Activated CD4-positive, CD25-positive, alpha-beta regulatory T cell treated with anti-CD3 and anti-CD28 coated beads, Interleukin-2, amount 50 U/mL, for 16 hours (primary cell): ENCODE data around the gene KCNIP1.

Source experiments
- DNase-seq: peaks from one replicate; pipeline ENCODE4 v3.0.0-alpha.2; 2020; ENCODE audit warnings: low read depth, low spot score

Gene KCNIP1

GRCh38 chr5:170503990-170504596 is at the start of gene KCNIP1:
KCNIP1 (plus strand) TSS chr5:170504020.
- DNase-seq: no peak

DNA sequence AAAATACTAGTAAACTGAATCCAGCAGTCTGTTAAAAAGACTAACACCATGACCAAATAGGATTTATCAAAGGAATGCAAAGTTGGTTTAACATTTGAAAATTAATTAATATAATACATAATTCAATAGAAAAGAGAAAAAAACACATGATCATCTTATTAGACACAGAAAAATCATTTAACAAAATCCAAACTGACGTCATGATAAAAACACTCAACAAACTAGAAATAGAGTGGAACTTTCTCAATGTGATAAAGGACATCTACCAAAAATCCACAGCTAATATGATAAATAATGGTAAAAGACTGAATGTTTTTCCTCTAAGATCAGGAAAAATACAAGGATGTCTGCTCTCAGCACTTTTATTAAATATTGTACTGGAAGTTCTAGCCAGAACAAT is 40.4 kb upstream of the KCNIP1 start:
- no peak for DNase-seq

DNA sequence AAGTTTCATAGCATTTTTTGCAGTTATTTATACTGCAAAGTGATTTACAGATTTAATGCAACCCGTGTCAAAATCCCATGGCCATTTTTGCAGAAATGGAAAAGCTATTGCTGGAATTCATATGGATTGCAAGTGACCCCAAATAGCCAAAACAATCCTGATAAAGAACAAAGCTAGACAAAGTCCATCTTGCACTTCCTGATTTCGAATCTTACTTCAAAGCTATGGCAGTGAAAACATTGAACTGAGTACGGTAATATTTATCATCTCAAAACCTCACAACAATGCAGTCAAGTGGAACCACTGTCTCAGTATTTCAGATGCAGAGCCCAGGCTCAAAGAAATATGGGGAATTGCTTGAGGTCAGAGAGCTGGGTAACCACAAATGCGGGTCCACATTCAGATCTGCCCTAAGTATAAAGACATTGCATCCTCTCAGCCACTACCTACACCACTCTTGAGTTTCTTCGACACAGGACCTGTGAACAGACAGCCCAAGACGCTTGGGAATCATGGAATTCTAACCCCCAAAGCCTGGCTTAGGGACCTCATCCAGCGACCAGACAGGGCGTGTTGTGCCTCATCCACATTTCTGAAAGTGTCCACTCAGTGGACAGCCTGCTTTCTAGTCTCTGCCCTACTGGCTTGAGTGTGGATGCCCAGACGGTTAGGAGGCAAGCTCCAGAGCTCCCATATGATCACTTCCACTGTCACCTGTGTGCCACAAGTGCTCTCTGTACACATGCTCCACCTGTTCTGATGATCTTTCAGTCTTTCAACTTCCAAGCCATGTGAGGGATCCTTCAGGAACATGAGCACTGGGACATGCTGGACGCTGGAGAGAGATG is 39.3 kb upstream of the KCNIP1 start:
- DNase-seq: no peak

- DNase-seq: no peak
These were observed 37.3 kb upstream of the KCNIP1 start for GRCh38 chr5:170466553-170466952.

DNA sequence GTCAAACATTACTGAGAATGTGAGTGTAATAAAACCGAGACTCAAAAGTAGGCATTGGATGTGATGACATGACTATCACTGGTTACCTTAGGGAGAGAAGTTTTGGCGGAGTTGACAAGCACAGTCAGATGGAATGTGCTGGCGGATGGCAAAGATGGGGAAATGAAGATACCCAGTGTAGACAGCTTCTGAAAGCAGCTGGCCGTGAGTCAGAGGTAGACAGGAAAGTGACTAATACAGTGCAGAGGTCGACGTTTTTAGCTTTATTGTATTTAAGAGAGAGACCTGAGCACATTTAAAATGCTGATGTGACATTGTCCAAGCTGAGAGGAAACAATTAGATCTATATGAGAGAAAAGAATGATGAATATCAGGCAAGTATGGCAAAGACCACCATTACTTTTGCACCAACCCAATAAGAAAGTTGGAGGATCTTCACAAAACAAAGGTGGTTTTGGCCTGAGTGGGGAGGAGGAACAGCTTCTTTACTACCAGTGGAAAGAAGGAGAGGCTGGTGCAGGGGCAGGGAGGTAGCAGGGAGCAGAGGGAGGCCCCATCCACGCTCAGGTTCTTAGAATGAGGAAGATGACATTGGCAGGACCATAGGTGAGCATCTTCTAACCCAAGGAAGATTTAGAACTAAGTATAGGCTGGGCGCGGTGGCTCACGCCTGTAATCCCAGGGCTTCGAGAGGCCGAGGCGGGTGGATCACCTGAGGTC is 36.7 kb upstream of the KCNIP1 start:
- DNase-seq: no peak

GRCh38 chr5:170468633-170469285 is 35.1 kb upstream of the KCNIP1 start:
- DNase-seq: no peak

- DNase-seq: no peak
These were observed 34.4 kb upstream of the KCNIP1 start for GRCh38 chr5:170469414-170469813.

- no peak for DNase-seq
These were observed 33.5 kb upstream of the KCNIP1 start for GRCh38 chr5:170470275-170470674.

DNA sequence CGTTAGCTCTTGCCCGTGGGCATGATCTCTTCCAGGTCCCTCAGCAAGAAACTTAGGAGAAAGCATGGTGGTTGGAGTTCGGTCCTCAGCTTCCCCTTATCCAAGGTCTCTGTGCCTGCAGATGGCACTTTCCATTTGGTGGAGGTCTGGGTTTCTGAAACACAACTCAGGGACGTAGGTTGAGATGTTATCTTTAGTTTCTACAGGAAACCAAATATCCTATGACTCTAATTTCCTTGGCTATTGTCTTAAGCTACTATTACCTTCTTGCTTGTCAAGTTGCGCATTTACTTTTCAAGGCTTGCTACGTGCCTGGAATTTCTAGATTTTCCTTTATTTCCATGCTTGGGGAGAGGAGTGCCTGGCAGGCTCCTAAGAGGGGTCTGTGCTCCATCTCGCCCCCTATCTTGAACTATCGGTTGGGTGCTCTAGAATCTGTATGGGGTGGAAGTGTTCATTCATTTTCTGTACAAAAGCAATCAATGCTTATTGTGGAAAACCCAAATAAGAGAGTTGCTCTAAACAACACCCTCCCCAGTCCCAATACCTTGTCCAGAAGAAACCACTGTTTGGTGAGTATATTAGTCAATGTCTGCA is 32.9 kb upstream of the KCNIP1 start:
- DNase-seq: no peak

DNA sequence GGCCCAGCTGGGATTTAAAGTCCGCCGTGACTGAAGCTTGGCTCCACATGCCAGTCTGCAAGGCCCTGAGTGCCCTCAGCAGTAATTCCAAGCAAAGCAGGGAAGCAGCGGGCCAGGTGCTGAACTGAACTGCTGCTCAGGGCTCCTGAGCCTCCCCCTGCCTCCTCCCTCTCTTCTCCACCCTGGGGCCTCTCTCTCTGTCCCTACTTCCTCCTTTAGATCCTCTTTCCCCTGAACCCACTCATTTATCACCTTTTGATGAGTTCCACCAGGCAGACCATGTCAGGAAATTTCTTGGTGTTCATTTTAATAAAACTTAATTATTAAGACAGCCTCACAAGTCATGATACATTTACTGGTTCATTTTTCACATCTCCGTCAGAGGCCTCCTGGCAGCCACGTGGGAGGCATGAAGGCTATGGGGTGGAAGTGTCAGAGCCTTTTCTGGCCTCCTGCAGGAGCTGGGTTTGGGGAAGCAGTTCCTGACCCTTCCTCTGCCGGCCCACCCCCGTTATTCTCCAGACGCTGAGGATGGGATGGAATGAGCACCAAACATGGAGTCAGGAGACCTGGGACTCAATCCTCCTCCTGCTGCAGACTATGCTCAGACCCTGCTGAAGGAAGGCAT is 32.2 kb upstream of the KCNIP1 start:
- DNase-seq: no peak

DNA sequence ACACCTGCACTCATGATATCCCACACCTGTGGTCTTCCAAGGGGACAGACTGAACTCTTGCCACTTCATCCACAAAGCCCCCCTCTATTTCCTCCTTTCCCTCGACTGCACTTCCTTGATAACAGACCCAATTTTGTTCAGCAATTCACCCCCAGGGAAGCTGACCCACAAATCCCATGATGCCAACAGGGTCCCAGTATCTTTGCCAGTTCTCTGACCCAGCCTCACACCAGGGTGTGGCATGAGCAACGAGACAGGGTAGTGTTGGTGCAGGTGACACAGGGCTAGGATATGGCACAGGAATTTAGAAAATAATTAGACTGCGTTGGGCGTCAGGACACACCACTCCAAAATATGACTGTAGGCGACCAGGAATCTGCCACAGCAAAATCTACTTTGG is 30.2 kb upstream of the KCNIP1 start:
- no peak for DNase-seq

DNA sequence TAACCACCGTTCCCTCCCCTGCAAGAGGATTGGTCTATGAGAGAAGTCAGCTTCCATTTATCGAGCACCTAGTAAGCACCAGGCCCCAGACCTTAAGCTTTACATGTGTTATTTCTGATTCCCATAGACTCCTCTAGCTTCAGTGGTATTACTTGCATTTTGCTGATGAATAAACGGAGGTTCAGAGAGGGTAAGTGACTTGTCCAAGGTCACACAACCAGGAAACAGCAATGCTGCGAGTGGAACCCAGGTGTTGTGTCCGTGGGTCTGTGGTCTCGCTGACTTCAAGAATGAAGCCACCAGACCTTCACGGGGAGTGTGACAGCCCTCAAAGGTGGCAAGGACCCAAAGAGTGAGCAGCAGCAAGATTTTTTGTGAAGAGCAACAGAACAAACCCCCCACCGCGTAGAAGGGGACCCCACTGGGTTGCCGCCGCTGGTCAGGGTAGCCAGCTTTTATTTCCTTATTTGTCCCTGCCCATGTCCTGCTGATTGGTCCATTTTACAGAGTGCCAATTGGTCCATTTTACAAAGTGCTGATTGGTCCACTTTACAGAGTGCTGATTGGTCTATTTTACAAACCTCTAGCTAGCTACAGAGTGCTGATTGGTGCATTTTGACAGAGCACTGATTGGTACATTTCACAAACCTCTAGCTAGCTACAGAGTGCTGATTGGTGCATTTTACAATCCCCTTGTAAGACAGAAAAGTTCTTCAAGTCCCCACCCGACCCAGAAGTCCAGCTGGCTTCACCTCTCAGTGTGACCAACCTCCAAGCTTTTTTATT is 29.1 kb upstream of the KCNIP1 start:
- no peak for DNase-seq

DNA sequence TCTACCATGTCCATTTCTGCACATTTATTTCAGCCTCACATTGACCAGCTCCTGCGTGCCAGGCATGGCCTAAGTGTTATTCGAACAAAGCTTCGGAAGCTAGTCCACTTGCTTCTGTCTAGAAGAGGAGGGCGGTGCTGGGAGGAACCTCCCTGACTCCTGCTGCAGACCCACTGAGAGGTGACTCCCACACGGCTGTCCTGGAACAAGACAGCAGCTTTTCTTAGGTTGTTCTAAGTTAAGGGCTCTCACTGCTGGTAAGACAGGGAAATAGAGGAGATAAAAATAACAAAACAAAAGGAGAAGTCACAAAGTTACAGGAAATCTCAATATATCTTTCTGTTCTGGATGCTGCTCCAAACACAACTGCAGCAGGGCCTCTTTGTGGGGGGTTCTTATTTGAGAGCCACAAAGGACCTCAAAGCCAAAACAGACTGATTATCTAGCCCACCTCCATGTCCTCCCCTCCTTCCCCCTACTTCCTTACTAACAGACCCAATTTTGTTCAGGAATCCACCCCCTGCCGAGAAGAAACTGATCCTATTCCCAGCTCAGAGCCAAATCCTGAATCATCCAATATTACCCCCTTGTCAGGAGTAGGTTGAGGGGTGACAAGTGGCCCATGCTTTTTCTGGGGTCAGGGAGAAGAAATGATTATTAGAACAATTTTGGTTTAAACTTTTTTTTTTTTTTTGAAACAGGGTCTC is 28.4 kb upstream of the KCNIP1 start:
- no peak for DNase-seq

DNA sequence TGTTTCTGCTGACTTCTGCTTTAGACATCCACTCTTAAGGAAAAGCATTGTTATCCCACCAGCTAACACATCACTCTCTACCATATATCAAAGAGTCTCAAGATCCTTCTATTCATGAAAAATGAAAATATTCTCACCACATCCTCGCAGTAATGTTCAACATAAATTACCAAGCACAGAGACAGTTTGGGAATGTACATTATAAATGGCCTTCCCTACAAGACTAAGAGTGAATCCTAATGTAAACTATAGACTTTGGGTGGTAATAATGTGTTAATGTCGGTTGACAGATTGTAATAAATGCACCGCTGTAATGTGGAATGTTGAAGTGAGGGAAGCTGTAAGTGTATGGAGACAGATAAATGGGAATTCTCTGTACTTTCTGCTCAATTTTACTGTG is 27.1 kb upstream of the KCNIP1 start:
- DNase-seq: no peak

- DNase-seq: no peak
These were observed 25.9 kb upstream of the KCNIP1 start for GRCh38 chr5:170477906-170478305.

GRCh38 chr5:170478306-170478705 is 25.5 kb upstream of the KCNIP1 start:
- no peak for DNase-seq

GRCh38 chr5:170479484-170479883 is 24.3 kb upstream of the KCNIP1 start:
- no peak for DNase-seq

DNA sequence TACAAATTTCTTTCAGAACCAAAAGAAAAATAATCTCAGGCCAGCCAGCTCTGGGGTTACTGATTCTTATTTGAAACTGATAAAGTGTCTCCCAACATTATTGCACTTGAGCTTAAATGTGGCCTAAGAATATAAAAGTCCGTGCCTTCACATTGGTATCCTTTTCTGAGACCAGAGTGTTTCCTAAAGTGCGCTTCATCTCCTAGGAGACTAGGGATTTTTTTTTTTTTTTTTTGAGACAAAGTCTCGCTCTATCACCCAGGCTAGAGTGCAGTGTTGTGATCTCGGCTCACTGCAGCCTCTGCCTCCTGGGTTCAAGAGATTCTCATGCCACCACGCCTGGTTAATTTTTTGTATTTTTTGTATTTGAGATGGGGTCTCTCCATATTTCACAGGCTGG is 23.6 kb upstream of the KCNIP1 start:
- no peak for DNase-seq

DNA sequence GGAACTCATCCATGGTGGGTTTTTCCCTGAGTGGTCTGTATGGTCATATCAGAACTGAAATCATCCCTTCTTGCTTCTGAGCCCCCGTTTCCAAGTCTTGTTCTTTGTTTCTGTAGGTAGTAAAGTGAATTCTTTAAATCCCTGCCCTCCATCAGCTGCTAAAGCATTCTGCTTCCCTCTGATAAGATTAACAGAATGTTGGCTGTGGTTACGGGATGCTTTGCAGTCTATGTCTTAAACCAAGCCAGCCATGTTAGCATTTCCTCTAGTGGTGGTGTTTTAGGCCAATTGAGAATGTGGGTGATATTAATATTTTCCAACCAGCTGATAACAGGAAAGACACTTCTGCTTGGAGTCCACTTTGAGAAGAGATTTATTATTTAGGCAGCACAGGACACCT is 22.0 kb upstream of the KCNIP1 start:
- DNase-seq: no peak

- no peak for DNase-seq
These were observed 21.3 kb upstream of the KCNIP1 start for GRCh38 chr5:170482511-170482910.
